GM04504 (cell line): ENCODE data around the gene LTBP1.
"Not testable (repeated sequence)": the region's sequence is repeated elsewhere in the genome, so short reads cannot be mapped to it uniquely, and the experiment has no call there.

Source experiments
- DNase-seq: peaks from one replicate; pipeline ENCODE4 v3.0.0-alpha.2; 2012; ENCODE audit warnings: low read depth

Gene LTBP1

DNA sequence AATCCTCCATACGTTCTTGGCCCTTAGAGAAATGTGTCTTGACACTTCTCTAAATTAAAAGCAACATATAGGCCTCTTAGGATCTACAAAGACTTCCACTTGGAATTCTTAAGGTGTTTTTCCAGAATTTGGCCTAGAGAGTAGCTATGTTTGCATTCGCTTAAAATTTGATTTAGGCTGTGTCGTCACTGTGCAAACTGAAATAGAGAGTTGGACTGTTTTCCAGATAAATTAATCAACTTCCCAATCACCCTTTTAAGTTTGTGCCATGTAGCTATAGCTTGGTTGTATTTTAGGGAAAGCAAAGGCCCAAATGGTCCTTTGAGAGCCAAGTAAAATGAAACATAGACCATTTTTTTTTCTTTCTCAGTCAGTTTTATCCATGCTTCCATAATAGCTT is 401.1 kb downstream of the LTBP1 start:
- no peak for DNase-seq

DNA sequence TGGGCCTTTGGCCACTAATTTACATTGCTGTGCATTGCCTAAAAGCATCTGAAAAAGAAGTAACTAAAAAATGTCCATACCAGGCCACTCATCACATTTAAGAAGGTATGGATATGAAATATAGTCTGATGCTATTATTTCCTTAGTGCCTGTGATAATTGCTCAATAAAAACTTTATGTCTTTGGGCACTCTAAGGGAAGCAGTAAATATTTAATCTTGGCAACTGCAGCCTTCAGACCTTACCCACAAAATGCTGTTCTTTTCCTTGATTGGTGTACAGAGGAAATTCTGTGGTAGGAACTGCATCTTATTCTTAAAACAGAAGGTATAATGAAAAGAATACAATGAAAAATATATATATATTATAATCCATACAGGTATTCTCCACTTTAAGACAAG is 403.9 kb downstream of the LTBP1 start:
- no peak for DNase-seq

GRCh38 chr2:33351781-33352180 is 405.0 kb downstream of the LTBP1 start:
- DNase-seq: no peak

DNA sequence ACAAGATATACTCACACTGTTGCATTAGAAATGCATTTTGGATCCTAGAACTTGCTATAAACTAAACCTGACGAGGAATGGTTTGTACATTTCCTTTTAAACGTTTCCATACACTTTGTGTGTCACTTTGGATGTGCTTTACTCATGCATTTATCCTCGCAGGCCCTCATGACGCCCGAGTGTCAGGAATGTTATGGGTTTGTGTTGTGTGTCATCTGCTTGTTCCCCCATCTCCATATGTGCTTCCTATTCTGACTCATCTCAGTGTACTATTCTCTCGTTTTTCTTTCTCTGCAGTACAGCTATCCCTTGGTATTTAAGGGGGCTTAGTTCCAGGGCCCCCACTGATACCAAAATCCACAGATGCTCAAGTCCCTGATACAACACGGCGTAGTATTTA is 408.2 kb downstream of the LTBP1 start:
- DNase-seq: peak; percentile 86

DNA sequence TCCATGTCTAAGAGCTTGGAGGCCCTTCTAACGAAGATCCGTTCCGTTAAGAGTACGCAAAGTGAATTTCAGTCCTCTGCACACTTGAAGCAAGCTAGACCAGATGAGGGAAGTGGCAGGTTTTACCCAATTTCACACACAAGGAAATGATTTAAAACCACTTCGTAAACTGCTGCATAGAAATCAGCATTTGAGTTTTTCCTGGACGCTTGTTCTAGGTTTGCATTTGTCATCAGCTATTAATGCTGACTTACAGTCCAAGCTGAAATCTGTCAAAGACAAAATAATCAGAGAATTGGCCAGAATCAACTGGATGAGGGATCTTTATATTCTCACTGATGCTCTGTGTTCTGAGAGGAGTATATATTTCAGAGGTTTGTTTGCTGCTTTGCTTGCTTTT is 412.1 kb downstream of the LTBP1 start:
- DNase-seq: no peak

GRCh38 chr2:33363325-33364298 is 416.9 kb downstream of the LTBP1 start:
- DNase-seq: peak; percentile 53

GRCh38 chr2:33365264-33365970 is 418.7 kb downstream of the LTBP1 start:
- DNase-seq: no peak

- no peak for DNase-seq
These were observed 419.7 kb downstream of the LTBP1 start for GRCh38 chr2:33366473-33366872.

DNA sequence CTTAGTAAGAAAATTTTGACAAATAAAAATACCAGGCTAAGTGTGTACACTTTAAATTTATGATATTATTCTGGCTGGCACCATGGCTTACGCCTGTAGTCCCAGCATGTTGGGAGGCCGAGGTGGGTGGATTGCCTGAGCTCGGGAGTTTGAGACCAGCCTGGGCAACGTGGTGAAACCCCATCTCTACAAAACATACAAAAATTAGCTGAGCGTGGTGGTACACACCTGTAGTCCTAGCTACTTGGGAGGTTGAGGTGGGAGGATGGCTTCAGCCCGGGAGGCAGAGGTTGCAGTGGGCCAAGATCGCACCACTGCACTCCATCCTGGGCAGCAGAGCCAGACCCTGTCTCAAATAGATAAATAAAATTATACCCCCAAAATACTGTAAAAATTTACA is 421.8 kb downstream of the LTBP1 start:
- not testable (repeated sequence) for DNase-seq

DNA sequence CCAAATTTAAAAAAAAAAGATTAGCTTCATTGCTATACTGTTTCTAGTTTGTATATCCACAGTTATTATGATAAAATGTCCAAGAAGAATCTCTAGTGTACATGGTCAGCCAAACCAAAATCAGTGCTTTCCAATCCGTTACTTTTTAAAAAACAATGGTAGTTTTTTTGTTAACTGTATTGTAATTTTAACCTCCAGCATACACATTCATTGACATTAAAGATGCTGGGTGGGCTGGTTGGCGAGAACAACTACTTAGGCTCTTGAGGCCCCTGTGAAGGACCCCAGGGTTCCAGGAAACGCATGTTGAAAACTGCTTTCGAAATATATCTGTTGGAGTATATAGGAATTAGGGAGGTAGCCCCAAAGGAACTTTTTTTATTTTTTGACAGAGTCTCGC is 422.4 kb downstream of the LTBP1 start:
- DNase-seq: no peak

DNA sequence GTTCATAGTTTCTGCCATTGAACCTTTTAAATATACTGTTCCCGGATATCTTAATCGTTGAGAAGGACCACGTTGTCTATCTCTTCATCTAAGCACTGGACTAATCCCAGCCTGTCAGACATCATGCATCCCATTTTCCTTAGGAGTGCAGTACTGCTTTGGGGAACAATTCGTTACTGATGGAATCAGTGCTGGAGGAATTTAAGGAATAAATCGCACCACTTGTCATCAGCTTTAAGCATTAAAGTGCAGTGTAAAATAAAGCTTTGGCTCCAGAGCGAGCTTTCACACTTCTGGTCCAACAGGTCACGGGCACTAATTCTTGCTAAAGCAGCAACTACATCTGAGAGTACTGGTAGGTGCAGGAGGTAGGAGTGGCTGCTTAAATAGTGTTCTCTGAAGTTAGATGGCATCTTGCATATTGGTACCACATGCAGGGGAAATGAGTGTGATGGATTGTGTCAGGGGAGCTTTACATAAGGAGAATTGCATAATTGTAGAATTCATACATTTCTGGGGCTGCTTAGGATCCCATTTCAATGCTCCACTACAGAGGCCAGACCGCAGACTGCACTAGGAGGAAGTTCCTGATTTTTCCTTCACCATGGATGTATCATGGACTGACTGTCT is 424.0 kb downstream of the LTBP1 start:
- DNase-seq: no peak

DNA sequence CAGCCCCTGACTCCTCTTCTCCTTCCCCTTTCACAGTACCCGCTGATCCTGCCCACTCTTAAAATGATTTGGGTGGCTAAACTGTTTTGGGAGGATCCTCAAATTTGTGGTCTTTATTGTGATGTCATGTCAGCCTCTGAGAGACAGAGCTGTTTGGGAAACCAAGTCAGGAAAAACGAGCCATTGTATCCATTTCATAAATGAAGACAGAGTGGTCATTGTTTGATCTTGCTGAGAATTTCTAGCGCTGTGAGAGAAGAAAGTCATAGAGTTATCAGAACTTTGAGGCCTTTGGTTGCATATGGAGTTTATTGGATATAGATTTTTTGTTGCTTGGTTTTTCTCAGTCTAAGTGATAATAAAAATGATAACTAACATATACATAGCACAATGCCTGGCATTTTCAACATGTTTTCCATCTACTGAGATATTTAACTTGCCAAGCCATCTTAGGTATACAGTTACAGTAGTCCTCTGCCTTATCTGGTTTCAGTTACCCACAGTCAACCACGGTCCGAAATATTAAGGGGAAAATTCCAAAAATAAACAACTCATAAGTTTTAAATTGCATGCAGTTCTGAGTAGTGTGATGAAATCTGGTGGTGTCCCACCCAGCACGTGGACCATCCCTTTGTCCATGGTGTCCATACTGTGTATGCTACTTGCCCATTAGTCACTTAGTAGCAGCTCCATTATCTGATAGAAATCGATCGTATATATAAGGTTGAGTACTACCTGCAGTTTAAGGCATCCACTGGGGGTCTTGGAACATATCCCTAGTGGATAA is 424.7 kb downstream of the LTBP1 start:
- no peak for DNase-seq

DNA sequence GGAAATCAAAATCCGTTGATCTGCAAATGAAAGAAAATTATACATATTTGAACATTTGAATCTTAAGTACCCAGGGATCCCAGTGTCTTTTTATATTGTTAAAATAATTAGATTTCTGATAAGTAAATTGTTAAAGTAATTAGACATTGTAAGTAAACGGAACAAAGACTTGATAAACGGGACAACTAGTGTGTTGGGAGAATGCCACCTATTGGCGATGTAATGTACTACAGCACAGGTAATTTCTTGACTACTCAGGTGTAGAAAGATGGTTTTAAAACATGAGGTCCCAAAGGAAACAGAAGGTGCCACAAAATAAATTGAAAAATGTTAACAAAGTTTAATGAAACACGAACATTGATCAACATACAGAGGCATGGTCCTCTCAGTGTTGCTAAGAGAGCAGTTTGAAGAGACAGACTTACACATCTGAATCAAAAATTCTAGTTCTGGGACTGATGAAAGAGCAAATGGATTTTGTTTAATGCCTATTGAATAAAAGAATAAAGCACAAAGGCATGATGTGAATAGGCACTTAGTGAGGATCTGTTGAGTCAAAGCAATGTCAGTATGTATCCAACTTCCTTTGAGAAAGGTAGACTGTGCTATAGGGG is 426.3 kb downstream of the LTBP1 start:
- no peak for DNase-seq

DNA sequence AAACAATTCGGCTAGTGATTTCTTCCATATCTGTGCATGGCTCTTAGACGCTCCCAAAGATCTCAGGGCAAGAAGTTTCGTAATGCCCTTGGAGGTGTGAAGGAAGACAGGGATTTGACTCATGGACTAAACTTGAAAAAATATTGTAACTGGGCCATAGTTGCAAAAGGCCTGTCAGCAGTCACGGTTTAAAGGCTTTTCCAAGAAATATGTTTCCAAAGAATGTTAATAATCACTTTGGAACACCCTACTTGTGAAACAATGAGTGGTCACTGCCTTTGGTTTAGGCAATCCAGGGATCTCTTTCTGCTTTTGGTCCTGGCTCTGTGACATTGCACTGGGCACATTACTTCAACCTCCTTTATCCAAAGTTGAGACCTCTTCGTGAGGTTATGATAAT is 427.2 kb downstream of the LTBP1 start:
- peak; percentile 84 for DNase-seq

DNA sequence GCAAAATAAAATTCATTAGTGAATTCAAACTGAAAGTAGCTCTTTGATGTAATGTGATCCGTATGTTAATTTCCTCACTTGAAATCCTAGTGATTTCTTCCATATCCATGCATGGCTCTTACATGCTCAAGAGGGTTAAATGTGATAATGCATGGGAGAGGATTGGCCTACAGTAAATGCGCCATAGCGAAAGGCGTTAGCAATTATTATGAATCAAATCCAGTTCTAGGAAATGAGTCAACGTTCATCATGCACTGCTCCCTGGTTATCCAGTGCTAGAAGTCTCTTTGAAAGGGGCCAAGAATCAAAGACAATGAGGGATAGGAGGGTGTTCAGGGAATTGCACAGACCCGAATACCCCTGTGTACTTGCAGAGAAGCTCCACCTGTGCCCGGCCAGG is 428.3 kb downstream of the LTBP1 start:
- DNase-seq: no peak

- no peak for DNase-seq
These were observed 430.3 kb downstream of the LTBP1 start for GRCh38 chr2:33377048-33377447.

- DNase-seq: no peak
These were observed 431.9 kb downstream of the LTBP1 start for GRCh38 chr2:33378556-33379210.

DNA sequence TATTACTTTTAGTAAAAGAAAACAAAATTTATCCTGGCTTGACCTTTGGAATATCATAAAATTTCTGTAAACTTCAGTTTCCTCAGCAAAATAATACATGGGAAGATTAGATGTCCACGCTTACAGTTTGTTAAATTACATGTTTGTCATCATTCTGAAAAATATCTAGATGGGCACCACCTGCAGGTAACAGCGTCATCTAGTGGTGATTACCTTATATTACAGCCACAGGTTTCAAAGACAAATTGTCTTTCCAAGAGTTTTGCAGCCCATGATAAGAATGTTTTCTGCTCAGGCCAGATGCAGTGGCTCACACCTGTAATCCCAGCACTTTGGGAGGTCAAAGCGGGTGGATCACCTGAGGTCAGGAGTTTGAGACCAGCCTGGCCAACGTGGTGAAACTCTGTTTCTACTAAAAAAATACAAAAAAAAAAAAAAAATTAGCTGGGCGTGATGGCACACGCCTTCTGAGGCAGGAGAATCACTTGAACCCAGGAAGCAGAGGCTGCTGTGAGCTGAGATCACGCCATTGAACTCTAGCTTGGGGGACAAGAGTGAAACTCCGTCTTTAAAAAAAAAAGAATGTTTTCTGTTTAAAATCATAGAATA is 433.4 kb downstream of the LTBP1 start:
- DNase-seq: no peak

DNA sequence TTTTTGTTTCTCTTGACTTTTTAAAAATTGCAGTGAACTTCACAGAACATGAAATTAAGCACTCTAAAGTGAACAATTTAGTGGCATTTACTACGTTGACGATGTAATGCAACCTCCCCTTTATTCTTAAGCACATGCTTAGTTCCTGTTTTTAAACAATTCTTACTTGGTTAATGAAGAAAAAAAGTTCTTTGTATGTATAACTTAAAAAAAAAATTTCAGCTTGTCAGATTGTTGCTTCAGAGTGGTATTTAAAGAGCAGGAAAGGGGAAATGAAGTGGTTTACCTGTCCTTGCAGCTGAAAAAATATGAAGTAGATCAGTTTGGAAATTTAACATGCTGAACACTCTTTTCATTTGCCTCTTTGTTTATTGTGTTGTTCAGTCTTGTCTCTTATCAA is 434.0 kb downstream of the LTBP1 start:
- DNase-seq: no peak

DNA sequence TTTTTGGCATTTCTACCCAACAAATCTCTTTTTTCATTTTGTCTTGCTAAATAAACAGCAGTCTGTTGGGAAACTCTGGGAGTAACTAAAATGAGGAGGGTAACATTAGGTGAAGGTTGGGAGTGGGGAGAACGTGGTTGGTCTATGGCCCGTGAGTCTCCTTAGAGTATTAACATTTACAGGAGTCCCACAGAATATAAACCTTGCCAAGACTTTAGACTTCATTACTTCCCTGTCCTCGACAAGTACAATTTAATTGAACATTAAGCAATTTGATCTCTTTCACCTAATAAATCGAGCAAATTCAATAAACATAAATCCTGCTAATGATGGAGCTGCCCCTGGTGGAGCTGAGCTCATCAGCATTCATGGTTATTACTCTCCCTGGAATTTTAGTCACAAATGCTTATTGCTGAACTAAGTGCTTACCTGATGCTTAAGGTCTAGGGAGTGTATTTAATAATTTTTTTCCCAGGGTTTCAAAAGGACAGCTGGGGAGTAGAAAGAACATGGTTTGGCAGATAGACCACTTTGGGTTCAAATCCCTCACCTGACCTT is 434.6 kb downstream of the LTBP1 start:
- DNase-seq: no peak
